DOHH2 (cell line): ENCODE data around the gene CHIT1.

Experiments
- CTCF ChIP-seq: fragments of 200-600 bp; sonication (generic); IDR thresholded peaks from one replicate; pipeline ENCODE4 v1.5.1; 2014; ENCODE audit warnings: antibody characterized with exemption, mild to moderate bottlenecking, low read depth, low read length; ENCODE audit not compliant: poor library complexity, severe bottlenecking
- EZH2phosphoT487 ChIP-seq: fragments of 200-600 bp; sonication (generic); IDR thresholded peaks from 2 replicates; pipeline ENCODE4 v1.6.1; 2017; ENCODE audit warnings: borderline replicate concordance, mild to moderate bottlenecking, antibody characterized with exemption, low read length, moderate library complexity, mixed read lengths

GRCh38 chr1:203271018-203271743 is 41.7 kb upstream of the CHIT1 start:
- TF ChIP-seq CTCF (no peak), EZH2phosphoT487 (no peak)
